Astrocyte (in vitro differentiated cells and primary cell): ENCODE data around the gene CLEC4C. TPM values are rescaled to one million over a fixed set of nuclear protein-coding genes. Genes with fewer than 3 reads are reported as not detected.

Source experiments
- DNase-seq: peaks from one replicate; pipeline ENCODE4 v3.0.0-alpha.2; 2010; ENCODE audit warnings: low read depth
- FAIRE-seq: peaks from 2 replicates; lab custom pipeline; 2011; peaks lifted over from hg19 to GRCh38; lab: Jason Lieb, UNC
- H2AFZ ChIP-seq: 2 replicates; pipeline ENCODE4 v1.6.0; 2012; ENCODE audit warnings: low read depth, low read length, inconsistent platforms
- H3K27ac ChIP-seq: 2 replicates; pipeline ENCODE4 v1.5.1; 2011; ENCODE audit warnings: low read depth, low read length, inconsistent platforms
- H3K27me3 ChIP-seq: 2 replicates; pipeline ENCODE4 v1.6.0; 2011; ENCODE audit warnings: low read length, inconsistent platforms; ENCODE audit not compliant: insufficient read depth
- H3K36me3 ChIP-seq: 2 replicates; pipeline ENCODE4 v1.5.1; 2011; ENCODE audit warnings: low read length, inconsistent platforms; ENCODE audit not compliant: insufficient read depth
- H3K4me1 ChIP-seq: 2 replicates; pipeline ENCODE4 v1.5.1; 2011; ENCODE audit warnings: low read length, inconsistent platforms; ENCODE audit not compliant: insufficient read depth
- H3K4me2 ChIP-seq: 2 replicates; pipeline ENCODE4 v1.6.0; 2012; ENCODE audit warnings: low read length, inconsistent platforms
- H3K4me3 ChIP-seq: 2 replicates; pipeline ENCODE4 v1.5.1; 2011; ENCODE audit warnings: low read depth, mild to moderate bottlenecking, low read length, inconsistent platforms; ENCODE audit not compliant: insufficient read depth
- H3K79me2 ChIP-seq: 2 replicates; pipeline ENCODE4 v1.6.0; 2012; ENCODE audit warnings: mild to moderate bottlenecking, low read length, inconsistent platforms; ENCODE audit not compliant: insufficient read depth
- H3K9ac ChIP-seq: 2 replicates; pipeline ENCODE4 v1.6.0; 2012; ENCODE audit warnings: mild to moderate bottlenecking, low read length, inconsistent platforms
- H3K9me3 ChIP-seq: 2 replicates; pipeline ENCODE4 v1.5.1; 2012; ENCODE audit warnings: low read depth, mild to moderate bottlenecking, low read length, inconsistent platforms; ENCODE audit not compliant: insufficient read depth
- H4K20me1 ChIP-seq: 2 replicates; pipeline ENCODE4 v1.6.0; 2012; ENCODE audit warnings: low read length, inconsistent platforms; ENCODE audit not compliant: insufficient read depth
- H3K27ac Mint-ChIP-seq: one replicate; pipeline ENCODE4 v1.8.0; 2021; ENCODE audit warnings: mild to moderate bottlenecking, mixed read lengths; ENCODE audit not compliant: unreplicated experiment
- H3K27me3 Mint-ChIP-seq: one replicate; pipeline ENCODE4 v1.8.0; 2021; ENCODE audit warnings: low read depth, mixed read lengths; ENCODE audit not compliant: unreplicated experiment
- H3K36me3 Mint-ChIP-seq: one replicate; pipeline ENCODE4 v1.8.0; 2021; ENCODE audit warnings: low read depth, mixed read lengths; ENCODE audit not compliant: unreplicated experiment
- H3K4me1 Mint-ChIP-seq: one replicate; pipeline ENCODE4 v1.8.0; 2021; ENCODE audit warnings: low read depth, mixed read lengths; ENCODE audit not compliant: unreplicated experiment
- H3K4me3 Mint-ChIP-seq: one replicate; pipeline ENCODE4 v1.8.0; 2021; ENCODE audit warnings: mild to moderate bottlenecking, moderate library complexity, mixed read lengths; ENCODE audit not compliant: unreplicated experiment
- H3K9me3 Mint-ChIP-seq: one replicate; pipeline ENCODE4 v1.8.0; 2021; ENCODE audit warnings: mild to moderate bottlenecking, mixed read lengths; ENCODE audit not compliant: unreplicated experiment
- EZH2 ChIP-seq: IDR thresholded peaks from 2 replicates; pipeline ENCODE4 v1.6.1; 2012; ENCODE audit warnings: mild to moderate bottlenecking, low read length, inconsistent platforms; ENCODE audit not compliant: insufficient read depth
- total RNA-seq: library from RNA; stranded (reverse); gene quantifications from 2 replicates; pipeline ENCODE4 v1.2.1, GENCODE V29; 2021
- TF ChIP-seq, protein P1 (sequence below): IDR thresholded peaks from 2 replicates; pipeline ENCODE4 v1.5.1; 2011; ENCODE audit warnings: low read depth, mild to moderate bottlenecking, inconsistent platforms, low read length, moderate library complexity; ENCODE audit not compliant: insufficient read depth

Gene CLEC4C
- total RNA-seq, 1 donor from 2014 or later: not detected

- FAIRE-seq: no peak
Observed at GRCh38 chr12:7751394-7751793, 4.2 kb upstream of the CLEC4C start.

GRCh38 chr12:7750350-7750749 lies 3.2 kb upstream of the CLEC4C start:
- Histone ChIP-seq H3K4me2 (no peak overlapping the region), H4K20me1 (no peaks in the 10 kb centered on the region), H3K79me2 (no peaks in the 10 kb centered on the region), H3K9me3 (no peaks in the 10 kb centered on the region), H2AFZ (no peak overlapping the region), H3K4me3 (no peak overlapping the region), H3K9ac (no peak overlapping the region), H3K27ac (no peak overlapping the region), H3K27me3 (no peaks in the 10 kb centered on the region), H3K4me1 (no peaks in the 10 kb centered on the region), H3K36me3 (no peaks in the 10 kb centered on the region)
- no peaks in the 10 kb centered on the region for H3K27me3 Mint-ChIP-seq
- no peaks in the 10 kb centered on the region for H3K9me3 Mint-ChIP-seq
- TF ChIP-seq, protein P1, sequence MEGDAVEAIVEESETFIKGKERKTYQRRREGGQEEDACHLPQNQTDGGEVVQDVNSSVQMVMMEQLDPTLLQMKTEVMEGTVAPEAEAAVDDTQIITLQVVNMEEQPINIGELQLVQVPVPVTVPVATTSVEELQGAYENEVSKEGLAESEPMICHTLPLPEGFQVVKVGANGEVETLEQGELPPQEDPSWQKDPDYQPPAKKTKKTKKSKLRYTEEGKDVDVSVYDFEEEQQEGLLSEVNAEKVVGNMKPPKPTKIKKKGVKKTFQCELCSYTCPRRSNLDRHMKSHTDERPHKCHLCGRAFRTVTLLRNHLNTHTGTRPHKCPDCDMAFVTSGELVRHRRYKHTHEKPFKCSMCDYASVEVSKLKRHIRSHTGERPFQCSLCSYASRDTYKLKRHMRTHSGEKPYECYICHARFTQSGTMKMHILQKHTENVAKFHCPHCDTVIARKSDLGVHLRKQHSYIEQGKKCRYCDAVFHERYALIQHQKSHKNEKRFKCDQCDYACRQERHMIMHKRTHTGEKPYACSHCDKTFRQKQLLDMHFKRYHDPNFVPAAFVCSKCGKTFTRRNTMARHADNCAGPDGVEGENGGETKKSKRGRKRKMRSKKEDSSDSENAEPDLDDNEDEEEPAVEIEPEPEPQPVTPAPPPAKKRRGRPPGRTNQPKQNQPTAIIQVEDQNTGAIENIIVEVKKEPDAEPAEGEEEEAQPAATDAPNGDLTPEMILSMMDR: no peak
- TF ChIP-seq EZH2: no peak
- H3K4me3 Mint-ChIP-seq: no peak overlapping the region
- FAIRE-seq (no peak), DNase-seq (no peak)
- H3K36me3 Mint-ChIP-seq: no peaks in the 10 kb centered on the region
- no peaks in the 10 kb centered on the region for H3K4me1 Mint-ChIP-seq
- H3K27ac Mint-ChIP-seq: no peak overlapping the region

More at GRCh38 chr12:7751394-7751793, 4.2 kb upstream of the CLEC4C start:
- no peaks in the 10 kb centered on the region for H3K36me3 Mint-ChIP-seq
- no peaks in the 10 kb centered on the region for H4K20me1 ChIP-seq
- H3K27me3 Mint-ChIP-seq: no peaks in the 10 kb centered on the region
- H3K27ac Mint-ChIP-seq: no peak overlapping the region
- no peaks in the 10 kb centered on the region for H3K9me3 Mint-ChIP-seq
- no peaks in the 10 kb centered on the region for H3K4me1 ChIP-seq
- no peak for DNase-seq
- H3K4me1 Mint-ChIP-seq: no peaks in the 10 kb centered on the region
- no peak overlapping the region for H3K4me3 ChIP-seq
- no peaks in the 10 kb centered on the region for H3K36me3 ChIP-seq
- H3K79me2 ChIP-seq: no peaks in the 10 kb centered on the region
- no peak overlapping the region for H2AFZ ChIP-seq
- no peaks in the 10 kb centered on the region for H3K27me3 ChIP-seq
- H3K4me2 ChIP-seq: no peak overlapping the region
- no peak overlapping the region for H3K27ac ChIP-seq
- H3K9ac ChIP-seq: no peak overlapping the region
- no peak for TF ChIP-seq EZH2
- TF ChIP-seq, protein P1: no peak
- H3K4me3 Mint-ChIP-seq: no peak overlapping the region
- H3K9me3 ChIP-seq: no peaks in the 10 kb centered on the region

DNA sequence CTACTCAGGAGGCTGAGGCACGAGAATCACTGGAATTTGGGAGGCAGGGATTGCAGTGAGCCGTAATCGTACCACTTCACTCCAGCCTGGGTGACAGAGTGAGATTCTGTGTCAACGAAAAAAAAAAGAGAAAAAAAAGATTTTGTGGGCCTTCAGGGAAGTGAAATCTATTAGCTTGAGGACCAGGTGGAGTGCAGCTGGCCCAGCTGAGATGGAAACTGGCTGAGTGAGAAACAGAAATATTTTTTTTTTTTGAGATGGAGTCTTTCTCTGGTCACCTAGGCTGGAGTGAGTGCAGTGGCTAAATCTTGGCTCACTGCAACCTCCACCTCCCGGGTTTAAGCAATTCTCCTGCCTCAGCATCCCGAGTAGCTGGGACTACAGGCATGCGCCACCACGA lies 2.3 kb upstream of the CLEC4C start:
- no peak overlapping the region for H3K9ac ChIP-seq
- no peak for FAIRE-seq
- TF ChIP-seq, protein P1: no peak
- TF ChIP-seq EZH2: no peak

More for the DNA sequence above, 2.3 kb upstream of the CLEC4C start:
- no peak overlapping the region for H3K27ac ChIP-seq
- H3K9me3 ChIP-seq: no peaks in the 10 kb centered on the region
- Mint-ChIP-seq H3K9me3 (no peaks in the 10 kb centered on the region), H3K36me3 (no peaks in the 10 kb centered on the region), H3K27me3 (no peaks in the 10 kb centered on the region), H3K27ac (no peak overlapping the region), H3K4me1 (no peaks in the 10 kb centered on the region), H3K4me3 (no peak overlapping the region)
- no peaks in the 10 kb centered on the region for H3K4me1 ChIP-seq
- no peaks in the 10 kb centered on the region for H3K36me3 ChIP-seq
- DNase-seq: no peak
- H3K4me3 ChIP-seq: no peak overlapping the region
- no peak overlapping the region for H2AFZ ChIP-seq
- no peaks in the 10 kb centered on the region for H3K79me2 ChIP-seq
- H3K4me2 ChIP-seq: no peak overlapping the region
- H4K20me1 ChIP-seq: no peaks in the 10 kb centered on the region
- no peaks in the 10 kb centered on the region for H3K27me3 ChIP-seq
